Thymus (tissue), 11 donors: ENCODE results near the gene GABPA. TPM values are rescaled to one million over a fixed set of nuclear protein-coding genes. Genes with fewer than 3 reads are reported as not detected.

Source experiments
- DNase-seq, 9 donors: peaks; one replicate each; pipeline ENCODE4 v3.0.0-alpha.2; 2013; ENCODE audit warnings: low spot score in 9 of 9, low read depth in 6 of 9, missing footprints in 1 of 9
- H3K27ac ChIP-seq, 2 donors: one replicate each; pipeline ENCODE4 v1.5.1; 2013; ENCODE audit warnings: control low read depth in 1 of 2, low read depth in 1 of 2, low read length in 1 of 2, mild to moderate bottlenecking in 1 of 2, moderate library complexity in 1 of 2
- H3K27me3 ChIP-seq, 2 donors: one replicate each; pipeline ENCODE4 v1.5.1; 2013; ENCODE audit warnings: low read length in 1 of 2; ENCODE audit not compliant: control insufficient read depth in 2 of 2, insufficient read depth in 1 of 2
- H3K36me3 ChIP-seq, 2 donors: one replicate each; pipeline ENCODE4 v1.5.1; 2013; ENCODE audit warnings: low read length in 1 of 2, mild to moderate bottlenecking in 1 of 2, moderate library complexity in 1 of 2; ENCODE audit not compliant: control insufficient read depth in 2 of 2, insufficient read depth in 2 of 2
- H3K4me1 ChIP-seq, 2 donors: one replicate each; pipeline ENCODE4 v1.5.1; 2013; ENCODE audit warnings: low read length in 2 of 2; ENCODE audit not compliant: control insufficient read depth in 2 of 2, insufficient read depth in 2 of 2
- H3K4me3 ChIP-seq, 2 donors: one replicate each; pipeline ENCODE4 v1.5.1; 2013; ENCODE audit warnings: low read length in 2 of 2, control low read depth in 1 of 2, mild to moderate bottlenecking in 1 of 2
- H3K9me3 ChIP-seq, 2 donors: one replicate each; pipeline ENCODE4 v1.5.1; 2013; ENCODE audit warnings: low read length in 1 of 2, mild to moderate bottlenecking in 1 of 2; ENCODE audit not compliant: control insufficient read depth in 2 of 2, insufficient read depth in 1 of 2
- WGBS: extraction: QIAGEN DNeasy Blood & Tissue Kit; methylation state at CpG from one replicate; pipeline ENCODE4 v1.1.7; 2013; 5-methylcytosine and 5-hydroxymethylcytosine counted together
- polyA plus RNA-seq: library from polyadenylated mRNA; stranded (reverse); fragments of 200-250 nt; gene quantifications from one replicate; pipeline ENCODE4 v1.2.3, GENCODE V29; 2013
- total RNA-seq: library from RNA; stranded (reverse); fragments of 120-200 nt; gene quantifications from one replicate; pipeline ENCODE4 v1.2.4, GENCODE V29; 2013
- donor health status: healthy.

The GABPA gene
- total and polyA plus RNA-seq, 2 donors: 22.3 to 28.7 TPM

DNA sequence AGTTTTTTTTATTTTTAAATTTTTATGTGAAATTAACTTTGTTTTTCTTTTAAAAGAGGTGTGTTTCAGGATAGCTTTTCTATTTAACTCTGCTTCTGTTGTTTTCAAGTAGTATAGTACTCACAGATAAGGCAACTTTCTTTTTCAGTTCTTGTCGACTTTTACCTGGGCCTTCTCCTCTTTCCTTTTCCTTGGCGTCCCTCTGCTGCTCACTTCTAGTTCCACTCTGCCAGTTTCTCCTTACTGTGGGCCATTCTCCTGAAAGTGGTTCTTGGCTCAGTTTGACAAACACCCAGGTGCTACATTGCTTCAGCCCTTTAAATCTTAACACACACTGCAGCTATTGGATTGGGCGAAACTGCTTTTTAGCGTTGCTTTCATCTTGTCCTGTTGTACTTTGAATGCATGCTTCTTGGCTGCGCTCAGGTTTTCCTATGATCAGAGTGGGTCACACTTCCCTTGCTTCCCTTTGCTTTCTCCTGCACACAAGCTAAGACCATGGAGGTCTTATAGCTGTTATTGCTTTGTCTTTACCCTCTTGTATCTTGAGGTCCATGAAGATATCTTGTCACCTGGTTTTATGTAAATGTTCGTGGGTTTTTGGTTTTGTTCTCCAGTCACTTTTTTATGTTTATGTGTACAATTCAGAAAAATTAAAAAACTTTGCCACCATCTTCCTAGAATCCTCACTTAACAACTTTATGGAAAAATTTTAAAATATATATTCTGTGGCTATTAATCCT, 21.6 kb downstream of the GABPA start:
- H3K27ac ChIP-seq: no peak overlapping the region

DNA sequence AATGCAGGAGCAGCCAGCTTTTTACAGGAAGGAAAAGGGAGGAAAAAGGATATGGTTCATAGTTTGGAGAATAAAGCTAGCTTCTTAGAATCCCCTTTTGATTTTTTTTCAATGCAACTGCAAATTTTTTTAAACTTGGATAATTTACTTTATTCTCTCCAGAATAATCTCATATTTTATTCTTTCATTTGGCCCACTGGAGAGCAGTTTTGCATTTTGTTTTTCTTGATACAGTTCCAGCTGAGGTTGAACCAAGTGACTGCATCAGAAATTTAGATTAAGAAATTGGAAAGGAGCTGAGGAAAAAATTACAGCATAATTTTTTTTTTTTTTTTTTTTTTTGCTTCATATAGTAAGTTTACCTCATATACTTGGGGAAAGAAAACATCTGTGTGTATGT, 22.8 kb downstream of the GABPA start:
- no peaks in the 10 kb centered on the region for H3K4me1 ChIP-seq
- H3K4me3 ChIP-seq: no peak overlapping the region
- H3K9me3 ChIP-seq: no peaks in the 10 kb centered on the region
- H3K27me3 ChIP-seq: no peaks in the 10 kb centered on the region
- DNase-seq: no peak
- H3K36me3 ChIP-seq: peaks cover 31 to 59% of the 10 kb centered on the region in 2 donors
- H3K27ac ChIP-seq: no peak overlapping the region

More for the DNA sequence above, 21.6 kb downstream of the GABPA start:
- Histone ChIP-seq H3K4me1 (no peaks in the 10 kb centered on the region), H3K36me3 (peaks cover 31 to 61% of the 10 kb centered on the region in 2 donors), H3K4me3 (no peak overlapping the region), H3K9me3 (no peaks in the 10 kb centered on the region), H3K27me3 (no peaks in the 10 kb centered on the region)
- DNase-seq: no peak
- WGBS: 93% methylated on average over 6 of the region's 6 CpGs

DNA sequence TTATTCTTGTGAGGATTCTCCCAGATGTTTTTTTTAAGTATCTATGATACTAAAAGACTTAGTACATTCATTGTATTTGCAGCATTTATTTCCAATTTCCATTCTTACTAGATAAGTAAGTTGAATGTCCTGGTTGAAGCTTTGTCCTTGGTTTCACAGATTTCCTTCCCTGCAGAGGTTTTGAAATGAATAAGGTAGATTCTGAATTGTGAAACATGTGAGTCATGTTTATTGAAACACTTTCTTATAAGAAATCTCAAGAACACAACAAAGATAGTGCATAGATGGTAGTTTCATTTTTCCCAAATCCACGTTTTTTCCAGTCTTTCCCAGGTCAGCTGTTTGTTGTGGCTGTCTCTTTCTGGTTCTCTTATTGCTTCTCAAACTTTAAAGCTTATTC, 24.8 kb downstream of the GABPA start:
- DNase-seq: no peak
- H3K4me1 ChIP-seq: no peaks in the 10 kb centered on the region
- no peak overlapping the region for H3K4me3 ChIP-seq
- H3K36me3 ChIP-seq: peaks cover 34 to 55% of the 10 kb centered on the region in 2 donors
- H3K9me3 ChIP-seq: no peaks in the 10 kb centered on the region
- no peak overlapping the region for H3K27ac ChIP-seq
- no peaks in the 10 kb centered on the region for H3K27me3 ChIP-seq
- 87% methylated on average over 1 of the region's 1 CpG for WGBS

DNA sequence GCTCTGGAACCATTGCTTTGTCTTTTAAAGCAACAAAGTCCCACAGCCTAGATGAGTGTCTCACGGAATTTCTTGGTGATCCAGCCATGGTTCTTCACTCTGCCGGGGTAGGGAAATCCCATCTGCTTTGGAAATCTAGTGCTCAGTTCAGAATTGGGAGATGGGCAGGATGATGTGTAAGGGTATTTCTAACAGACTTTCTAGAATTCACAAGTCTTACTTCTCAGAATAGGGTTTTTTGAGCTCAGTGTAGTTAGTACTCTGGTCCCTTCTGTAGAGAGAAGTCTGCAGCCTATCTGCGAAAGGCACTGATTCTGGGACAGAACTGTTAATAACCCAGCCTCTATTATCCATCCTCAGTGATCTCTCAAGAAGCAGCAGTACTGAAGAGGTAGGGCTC, 25.3 kb downstream of the GABPA start:
- no peak for DNase-seq
- no peaks in the 10 kb centered on the region for H3K9me3 ChIP-seq
- no peak overlapping the region for H3K4me3 ChIP-seq
- H3K4me1 ChIP-seq: no peaks in the 10 kb centered on the region
- no peaks in the 10 kb centered on the region for H3K27me3 ChIP-seq
- H3K36me3 ChIP-seq: peaks cover 31 to 55% of the 10 kb centered on the region in 2 donors
- H3K27ac ChIP-seq: peak overlapping the region in 1 of 2 donors; percentile 8
- WGBS: 98% methylated on average over 3 of the region's 3 CpGs

DNA sequence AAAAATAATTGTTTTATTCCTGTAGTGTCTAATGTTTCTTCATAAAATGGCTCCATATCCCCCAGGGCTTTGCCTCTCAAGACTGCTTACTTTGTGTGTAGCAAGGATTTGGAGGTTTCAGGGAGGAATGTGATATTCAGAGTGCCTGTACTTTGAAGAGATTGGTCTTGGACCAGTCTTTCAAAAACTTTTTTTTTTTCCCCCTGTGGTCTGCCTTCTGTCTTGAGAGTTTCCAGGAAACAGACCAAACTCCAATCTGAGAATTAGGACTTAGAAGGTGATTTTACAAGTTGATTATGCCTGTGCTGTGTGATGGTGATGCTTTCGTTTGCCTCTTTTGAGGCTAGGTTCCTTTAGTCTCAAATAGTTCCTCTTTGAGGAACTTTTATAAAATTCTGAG, 25.9 kb downstream of the GABPA start:
- 96% methylated on average over 1 of the region's 1 CpG for WGBS

DNA sequence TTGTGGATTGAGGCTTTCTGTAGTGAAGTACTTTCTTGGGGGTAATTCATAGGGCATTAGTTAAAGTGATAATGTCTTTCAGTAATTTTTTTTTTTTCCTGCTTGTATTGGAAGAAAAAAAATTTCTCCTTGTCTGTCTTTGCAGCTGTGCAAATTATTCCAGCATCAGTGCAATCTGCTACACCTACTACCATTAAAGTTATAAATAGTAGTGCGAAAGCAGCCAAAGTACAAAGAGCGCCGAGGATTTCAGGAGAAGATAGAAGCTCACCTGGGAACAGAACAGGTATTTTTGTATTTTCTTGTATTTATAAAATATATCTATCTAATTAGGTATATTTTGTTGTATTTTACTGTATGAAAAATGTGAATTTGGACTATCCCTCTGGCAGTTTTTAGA, 29.3 kb downstream of the GABPA start:
- WGBS: 97% methylated on average over 3 of the region's 3 CpGs
- no peaks in the 10 kb centered on the region for H3K4me1 ChIP-seq
- no peak for DNase-seq
- H3K9me3 ChIP-seq: no peaks in the 10 kb centered on the region
- no peak overlapping the region for H3K4me3 ChIP-seq
- no peak overlapping the region for H3K27ac ChIP-seq
- peaks cover 18 to 55% of the 10 kb centered on the region in 2 donors for H3K36me3 ChIP-seq
- no peaks in the 10 kb centered on the region for H3K27me3 ChIP-seq

More for the DNA sequence above, 25.9 kb downstream of the GABPA start:
- H3K9me3 ChIP-seq: no peaks in the 10 kb centered on the region
- H3K27me3 ChIP-seq: no peaks in the 10 kb centered on the region
- DNase-seq: no peak
- no peak overlapping the region for H3K27ac ChIP-seq
- H3K4me3 ChIP-seq: no peak overlapping the region
- H3K36me3 ChIP-seq: peaks cover 30 to 53% of the 10 kb centered on the region in 2 donors
- no peaks in the 10 kb centered on the region for H3K4me1 ChIP-seq

DNA sequence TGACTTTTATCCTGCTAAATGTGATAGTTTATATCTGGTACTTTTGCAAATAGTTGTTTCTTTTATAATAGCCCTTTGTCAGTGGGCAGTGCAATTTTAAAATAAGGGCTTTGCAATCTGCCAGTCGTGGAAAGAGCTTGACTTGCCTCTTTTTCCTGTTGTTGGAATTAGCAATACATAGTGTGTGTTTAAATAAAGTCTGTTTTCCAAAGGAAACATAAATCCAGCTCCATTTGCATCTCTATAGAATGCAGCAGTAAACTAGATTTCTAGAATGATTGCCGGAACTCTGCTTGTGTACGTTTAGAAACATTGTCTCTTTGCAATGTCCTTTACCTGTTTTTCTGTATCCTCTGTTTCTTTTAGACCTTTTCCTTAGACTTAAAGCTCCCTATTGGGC, 33.1 kb downstream of the GABPA start:
- Histone ChIP-seq H3K4me1 (no peaks in the 10 kb centered on the region), H3K36me3 (peaks cover 5 to 30% of the 10 kb centered on the region in 2 donors)
- WGBS: 96% methylated on average over 3 of the region's 3 CpGs

DNA sequence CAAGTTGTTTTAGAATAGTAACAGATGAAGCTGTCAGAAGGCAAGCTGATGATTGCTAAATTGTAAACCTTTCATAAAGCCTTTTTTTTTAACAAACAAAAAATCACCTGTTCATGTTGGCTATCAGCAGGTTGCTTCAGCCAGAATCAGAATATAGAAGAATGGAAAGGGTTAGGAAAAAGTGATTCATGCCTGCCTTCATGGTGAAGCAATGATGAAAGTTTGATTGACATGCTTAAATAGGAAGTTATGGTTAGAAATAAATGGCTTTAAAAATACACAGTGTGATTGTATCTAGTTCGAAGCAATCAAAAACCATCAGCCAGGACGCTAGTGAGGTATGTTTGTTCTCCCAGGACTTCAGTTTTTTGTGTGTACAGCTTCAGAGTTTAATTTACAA, 37.9 kb downstream of the GABPA start:
- Histone ChIP-seq H3K27me3 (no peaks in the 10 kb centered on the region), H3K36me3 (peaks cover 0 to 2% of the 10 kb centered on the region in 2 donors), H3K4me3 (no peak overlapping the region), H3K27ac (no peak overlapping the region), H3K4me1 (no peaks in the 10 kb centered on the region), H3K9me3 (no peaks in the 10 kb centered on the region)
- DNase-seq: no peak
- WGBS: 45% methylated on average over 2 of the region's 2 CpGs

More for the DNA sequence above, 33.1 kb downstream of the GABPA start:
- DNase-seq: no peak
- Histone ChIP-seq H3K27me3 (no peaks in the 10 kb centered on the region), H3K27ac (no peak overlapping the region), H3K4me3 (no peak overlapping the region), H3K9me3 (no peaks in the 10 kb centered on the region)

DNA sequence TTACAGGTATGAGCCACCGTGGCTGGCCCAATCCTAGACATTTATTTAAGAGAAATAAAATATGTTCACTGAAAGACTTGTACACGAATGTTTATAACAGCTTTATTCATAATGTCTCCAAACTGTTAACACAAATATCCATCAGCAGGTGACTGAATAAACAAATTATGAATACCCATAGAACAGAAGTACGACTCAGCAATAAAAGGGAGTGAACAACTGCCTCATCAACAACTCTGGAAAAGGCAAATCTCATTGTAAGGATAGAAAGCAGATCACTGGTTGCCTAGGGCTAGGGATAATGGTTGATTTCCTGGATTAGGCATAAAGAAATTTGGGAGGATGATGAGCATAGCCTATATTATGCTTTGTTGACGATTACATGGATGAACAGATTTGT, 41.7 kb downstream of the GABPA start:
- Histone ChIP-seq H3K4me3 (no peak overlapping the region), H3K27me3 (no peaks in the 10 kb centered on the region), H3K27ac (no peak overlapping the region), H3K9me3 (peaks cover 0 to 4% of the 10 kb centered on the region in 2 donors), H3K4me1 (no peaks in the 10 kb centered on the region), H3K36me3 (no peaks in the 10 kb centered on the region)
- DNase-seq: no peak
- 95% methylated on average over 4 of the region's 4 CpGs for WGBS
